MM.1S (cell line): ENCODE results near the gene ARHGAP45.
A peak's percentile ranks its signal among the peaks of the same experiment; 100 is the strongest.

ENCODE experiments used
- DNase-seq: peaks from one replicate; pipeline ENCODE4 v3.0.0-alpha.2; 2015
- H2AFZ ChIP-seq: fragments of 300-600 bp; sonication (generic); 2 replicates; pipeline ENCODE4 v1.6.0; 2016; ENCODE audit warnings: antibody characterized with exemption, low read length
- H3F3A ChIP-seq: fragments of 300-600 bp; sonication (generic); 2 replicates; pipeline ENCODE4 v1.6.1; 2016; ENCODE audit warnings: mild to moderate bottlenecking, antibody characterized with exemption, low read length, moderate library complexity, mixed read lengths; ENCODE audit not compliant: insufficient read depth
- H3K27ac ChIP-seq: fragments of 300-600 bp; sonication (generic); 2 replicates; pipeline ENCODE4 v1.5.1; 2016; ENCODE audit warnings: mild to moderate bottlenecking, low read length
- H3K27me3 ChIP-seq: fragments of 300-600 bp; sonication (generic); replicated peaks from 2 replicates; pipeline ENCODE4 v1.6.0; 2016; ENCODE audit warnings: low read length; ENCODE audit not compliant: insufficient read depth
- H3K36me3 ChIP-seq: fragments of 300-600 bp; sonication (generic); replicated peaks from 2 replicates; pipeline ENCODE4 v1.6.1; 2016; ENCODE audit warnings: mild to moderate bottlenecking, low read length, mixed read lengths; ENCODE audit not compliant: insufficient read depth
- H3K4me1 ChIP-seq: fragments of 300-600 bp; sonication (generic); 2 replicates; pipeline ENCODE4 v1.6.1; 2016; ENCODE audit warnings: low read length, mixed read lengths
- H3K4me2 ChIP-seq: fragments of 300-600 bp; sonication (generic); 2 replicates; pipeline ENCODE4 v1.6.0; 2016; ENCODE audit warnings: low read depth, low read length
- H3K4me3 ChIP-seq: fragments of 300-600 bp; sonication (generic); 2 replicates; pipeline ENCODE4 v1.5.1; 2016; ENCODE audit warnings: low read length, mixed read lengths
- H3K79me2 ChIP-seq: fragments of 300-600 bp; sonication (generic); 2 replicates; pipeline ENCODE4 v1.6.1; 2016; ENCODE audit warnings: mixed run types, low read length, mixed read lengths
- H3K9ac ChIP-seq: fragments of 300-600 bp; sonication (generic); 2 replicates; pipeline ENCODE4 v1.6.1; 2016; ENCODE audit warnings: low read length, mixed read lengths
- H3K9me2 ChIP-seq: fragments of 300-600 bp; sonication (generic); replicated peaks from 2 replicates; pipeline ENCODE4 v1.6.1; 2016; ENCODE audit warnings: mild to moderate bottlenecking, low read length, mixed read lengths; ENCODE audit not compliant: insufficient read depth
- H3K9me3 ChIP-seq: fragments of 300-600 bp; sonication (generic); replicated peaks from 2 replicates; pipeline ENCODE4 v1.6.1; 2016; ENCODE audit warnings: mild to moderate bottlenecking, low read length, mixed read lengths; ENCODE audit not compliant: insufficient read depth
- H4K20me1 ChIP-seq: fragments of 300-600 bp; sonication (generic); 2 replicates; pipeline ENCODE4 v1.6.1; 2016; ENCODE audit warnings: mild to moderate bottlenecking, low read length, moderate library complexity, mixed read lengths; ENCODE audit not compliant: insufficient read depth
- CTCF ChIP-seq: fragments of 300-600 bp; sonication (generic); IDR thresholded peaks from 2 replicates; pipeline ENCODE4 v1.5.1; 2016; ENCODE audit warnings: antibody characterized with exemption, low read length, mixed read lengths
- EZH2 ChIP-seq: fragments of 300-600 bp; sonication (generic); optimal IDR thresholded peaks from 2 replicates; pipeline ENCODE3; 2017; ENCODE audit warnings: low read depth, mild to moderate bottlenecking, antibody characterized with exemption, low read length, mixed read lengths
- EZH2phosphoT487 ChIP-seq: fragments of 300-600 bp; sonication (generic); IDR thresholded peaks from 2 replicates; pipeline ENCODE4 v1.6.1; 2018; ENCODE audit warnings: antibody characterized with exemption, low read length

ARHGAP45 gene

GRCh38 chr19:1026783-1027649 is 40.0 kb upstream of the ARHGAP45 start:
- Histone ChIP-seq H3K4me1 (peaks cover 4% of the 10 kb centered on the region; the same call in 1 of the 2 replicates), H3F3A (peaks cover 35% of the 10 kb centered on the region), H3K4me2 (peak overlapping the region; percentile 97), H3K27ac (peak overlapping the region; percentile 62; the same call in 1 of the 2 replicates), H4K20me1 (no peaks in the 10 kb centered on the region), H3K4me3 (peak overlapping the region; percentile 99), H3K27me3 (no peaks in the 10 kb centered on the region), H3K9me2 (no peaks in the 10 kb centered on the region), H3K9ac (peak overlapping the region; percentile 76), H3K36me3 (no peaks in the 10 kb centered on the region; the same call in 1 of the 2 replicates), H2AFZ (peak overlapping the region; percentile 79), H3K79me2 (peaks cover 47% of the 10 kb centered on the region), H3K9me3 (no peaks in the 10 kb centered on the region)
- TF ChIP-seq CTCF (no peak), EZH2phosphoT487 (no peak), EZH2 (no peak)
- peak; percentile 52 for DNase-seq

GRCh38 chr19:1027650-1028061 is 39.3 kb upstream of the ARHGAP45 start:
- Histone ChIP-seq H3K4me2 (peak overlapping the region; percentile 97), H3K79me2 (peaks cover 54% of the 10 kb centered on the region), H4K20me1 (no peaks in the 10 kb centered on the region), H3K4me1 (peaks cover 4% of the 10 kb centered on the region; the same call in 1 of the 2 replicates), H3F3A (peaks cover 35% of the 10 kb centered on the region), H3K36me3 (peaks cover 5% of the 10 kb centered on the region; the same call in 1 of the 2 replicates), H3K9ac (peak overlapping the region; percentile 76; the same call in 1 of the 2 replicates), H3K9me3 (no peaks in the 10 kb centered on the region), H3K4me3 (peak overlapping the region; percentile 99), H2AFZ (no peak overlapping the region), H3K27me3 (no peaks in the 10 kb centered on the region), H3K27ac (peak overlapping the region; percentile 62; the same call in 1 of the 2 replicates), H3K9me2 (no peaks in the 10 kb centered on the region)
- peak; percentile 24 for DNase-seq
- TF ChIP-seq EZH2 (no peak), EZH2phosphoT487 (no peak)

- no peaks in the 10 kb centered on the region for H3K27me3 ChIP-seq
- no peaks in the 10 kb centered on the region for H3K9me3 ChIP-seq
- no peaks in the 10 kb centered on the region for H3K9me2 ChIP-seq
- TF ChIP-seq EZH2phosphoT487 = no peak
- no peak for TF ChIP-seq CTCF
- TF ChIP-seq EZH2 = no peak
- H3K79me2 ChIP-seq = peaks cover 59% of the 10 kb centered on the region
- H2AFZ ChIP-seq = peak overlapping the region; percentile 67
- H3K4me3 ChIP-seq = peak overlapping the region; percentile 99
- peak; percentile 80 for DNase-seq
- peak overlapping the region; percentile 97 for H3K4me2 ChIP-seq
- H3K36me3 ChIP-seq = peaks cover 5% of the 10 kb centered on the region; the same call in 1 of the 2 replicates
- peaks cover 4% of the 10 kb centered on the region; the same call in 1 of the 2 replicates for H3K4me1 ChIP-seq
- H3K27ac ChIP-seq = peak overlapping the region; percentile 62; the same call in 1 of the 2 replicates
- peak overlapping the region; percentile 76 for H3K9ac ChIP-seq
- H3F3A ChIP-seq = peaks cover 34% of the 10 kb centered on the region
- H4K20me1 ChIP-seq = no peaks in the 10 kb centered on the region
Observed at GRCh38 chr19:1028062-1028926, 38.7 kb upstream of the ARHGAP45 start.
